Stomach (tissue), 9 donors: ENCODE measurements around the gene NAXE. TPM values are rescaled to one million over a fixed set of nuclear protein-coding genes. Genes with fewer than 3 reads are reported as not detected.
A peak's percentile ranks its signal among the peaks of the same experiment; 100 is the strongest.

ENCODE experiments used
- DNase-seq, 2 donors: peaks; one replicate each; pipeline versions ENCODE4 v3.0.0 to v3.0.0-alpha.2; 2013 to 2019
- H3K27ac ChIP-seq, 5 donors: fragments of 200-600 bp in 4 of 5; sonication (generic) in 4 of 5; one replicate each; pipeline ENCODE4 v1.5.1; 2013 to 2019; ENCODE audit warnings: mild to moderate bottlenecking in 1 of 5, moderate library complexity in 1 of 5
- H3K27me3 ChIP-seq, 3 donors: fragments of 200-600 bp; sonication (generic); one replicate each; pipeline ENCODE4 v1.5.1; 2017 to 2019; ENCODE audit warnings: mixed run types in 1 of 3
- H3K36me3 ChIP-seq, 4 donors: fragments of 200-600 bp; sonication (generic); 1 replicate in 3 of 4; 2 replicates in 1 of 4; pipeline ENCODE4 v1.5.1; 2016 to 2019
- H3K4me1 ChIP-seq, 4 donors: fragments of 200-600 bp; sonication (generic); one replicate each; pipeline ENCODE4 v1.5.1; 2016 to 2019
- H3K4me3 ChIP-seq, 4 donors: fragments of 200-600 bp; sonication (generic) in 3 of 4; one replicate each; pipeline ENCODE4 v1.5.1; 2016 to 2019; ENCODE audit warnings: mild to moderate bottlenecking in 1 of 4
- H3K9me3 ChIP-seq, 4 donors: fragments of 200-600 bp; sonication (generic); one replicate each; pipeline ENCODE4 v1.5.1; 2016 to 2019
- EP300 ChIP-seq: sonication (generic); formaldehyde crosslinking; IDR thresholded peaks from one replicate; pipeline ENCODE4 v1.6.1; 2017; ENCODE audit warnings: antibody characterized with exemption
- POLR2A ChIP-seq, 4 donors: fragments of 450-650 bp; IDR thresholded peaks; one replicate each; pipeline ENCODE4 v1.6.1; 2016; ENCODE audit warnings: antibody characterized with exemption in 4 of 4, control low read depth in 2 of 4, mild to moderate bottlenecking in 1 of 4, moderate library complexity in 1 of 4
- POLR2AphosphoS5 ChIP-seq, 3 donors: sonication (generic); formaldehyde crosslinking; IDR thresholded peaks; one replicate each; pipeline ENCODE4 v1.6.1; 2016; ENCODE audit warnings: antibody characterized with exemption in 3 of 3
- WGBS, 5 donors: extraction: QIAGEN DNeasy Blood & Tissue Kit in 3 of 5; methylation state at CpG; one replicate each; pipeline versions ENCODE4 v1.1.5 to v1.1.7; 2013 to 2018; 5-methylcytosine and 5-hydroxymethylcytosine counted together
- intact Hi-C: fragments of 100-400 bp; cut with DNase I; formaldehyde crosslinking; loops from one replicate; pipeline ENCODE4 v1.15.1; 2023; ENCODE audit warnings: low total_unique reads
- polyA plus RNA-seq, 3 donors: library from polyadenylated mRNA; stranded (reverse); fragments of 200-250 nt; gene quantifications; one replicate each; pipeline ENCODE4 v1.2.3, GENCODE V29; 2013
- total RNA-seq, 5 donors: library from RNA; depleted of rRNA; stranded (reverse); fragments of >200 nt; gene quantifications; one replicate each; pipeline versions ENCODE4 v1.1.0 to v1.2.3, GENCODE V29; 2014 to 2016
- TF ChIP-seq, protein P1 (sequence below), 7 experiments: fragments of 450-650 bp in 4 of 7; fragments of 200-600 bp in 3 of 7; sonication (generic) in 3 of 7; IDR thresholded peaks; one replicate each; pipeline ENCODE4 v1.5.1; 2016 to 2019; ENCODE audit warnings: antibody characterized with exemption in 7 of 7, control low read depth in 2 of 7, mild to moderate bottlenecking in 1 of 7
- donor health status: healthy with polysubstance abuse.
- donor health status: Bipolar disorder and iron deficiency.
- donor health status: healthy.

The NAXE gene
- total and polyA plus RNA-seq, 8 donors: 46.1 to 84.9 (median 69.9) TPM

DNA sequence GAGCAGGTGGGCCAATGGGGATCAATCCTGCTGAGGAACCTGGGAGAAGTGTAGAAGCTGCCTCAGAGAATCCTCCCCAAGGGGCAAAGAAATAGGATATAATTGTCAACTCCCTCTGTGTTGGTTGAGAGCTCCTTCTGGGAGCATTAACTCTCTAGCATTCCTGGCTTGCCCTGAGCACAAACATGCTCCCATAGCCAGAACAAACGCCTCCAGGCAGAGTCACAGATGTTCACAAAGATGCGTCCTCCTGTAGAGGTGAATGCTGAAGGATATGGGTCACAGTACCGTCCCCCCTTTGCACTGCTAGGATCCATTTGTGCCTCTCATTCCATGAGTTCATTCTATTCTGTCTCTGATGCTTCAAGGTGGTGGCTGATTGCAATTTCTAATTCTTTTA lies 40.8 kb downstream of the NAXE start:
- Histone ChIP-seq H3K36me3 (no peaks in the 10 kb centered on the region), H3K4me3 (no peak overlapping the region), H3K9me3 (no peaks in the 10 kb centered on the region), H3K27ac (no peak overlapping the region), H3K4me1 (no peaks in the 10 kb centered on the region), H3K27me3 (peaks cover 0 to 97% (median 33%) of the 10 kb centered on the region in 3 donors)
- intact Hi-C loops: no loop called here
- no peak for DNase-seq
- TF ChIP-seq POLR2AphosphoS5 (IDR thresholded peaks at IDR 0.05) (no peak), POLR2A (IDR thresholded peaks at IDR 0.05) (no peak), EP300 (no peak)
- TF ChIP-seq, protein P1, sequence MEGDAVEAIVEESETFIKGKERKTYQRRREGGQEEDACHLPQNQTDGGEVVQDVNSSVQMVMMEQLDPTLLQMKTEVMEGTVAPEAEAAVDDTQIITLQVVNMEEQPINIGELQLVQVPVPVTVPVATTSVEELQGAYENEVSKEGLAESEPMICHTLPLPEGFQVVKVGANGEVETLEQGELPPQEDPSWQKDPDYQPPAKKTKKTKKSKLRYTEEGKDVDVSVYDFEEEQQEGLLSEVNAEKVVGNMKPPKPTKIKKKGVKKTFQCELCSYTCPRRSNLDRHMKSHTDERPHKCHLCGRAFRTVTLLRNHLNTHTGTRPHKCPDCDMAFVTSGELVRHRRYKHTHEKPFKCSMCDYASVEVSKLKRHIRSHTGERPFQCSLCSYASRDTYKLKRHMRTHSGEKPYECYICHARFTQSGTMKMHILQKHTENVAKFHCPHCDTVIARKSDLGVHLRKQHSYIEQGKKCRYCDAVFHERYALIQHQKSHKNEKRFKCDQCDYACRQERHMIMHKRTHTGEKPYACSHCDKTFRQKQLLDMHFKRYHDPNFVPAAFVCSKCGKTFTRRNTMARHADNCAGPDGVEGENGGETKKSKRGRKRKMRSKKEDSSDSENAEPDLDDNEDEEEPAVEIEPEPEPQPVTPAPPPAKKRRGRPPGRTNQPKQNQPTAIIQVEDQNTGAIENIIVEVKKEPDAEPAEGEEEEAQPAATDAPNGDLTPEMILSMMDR (IDR thresholded peaks at IDR 0.05): no peak
- 54 to 67% (median 62%) methylated on average over 3 of the region's 3 CpGs for WGBS, 5 donors

DNA sequence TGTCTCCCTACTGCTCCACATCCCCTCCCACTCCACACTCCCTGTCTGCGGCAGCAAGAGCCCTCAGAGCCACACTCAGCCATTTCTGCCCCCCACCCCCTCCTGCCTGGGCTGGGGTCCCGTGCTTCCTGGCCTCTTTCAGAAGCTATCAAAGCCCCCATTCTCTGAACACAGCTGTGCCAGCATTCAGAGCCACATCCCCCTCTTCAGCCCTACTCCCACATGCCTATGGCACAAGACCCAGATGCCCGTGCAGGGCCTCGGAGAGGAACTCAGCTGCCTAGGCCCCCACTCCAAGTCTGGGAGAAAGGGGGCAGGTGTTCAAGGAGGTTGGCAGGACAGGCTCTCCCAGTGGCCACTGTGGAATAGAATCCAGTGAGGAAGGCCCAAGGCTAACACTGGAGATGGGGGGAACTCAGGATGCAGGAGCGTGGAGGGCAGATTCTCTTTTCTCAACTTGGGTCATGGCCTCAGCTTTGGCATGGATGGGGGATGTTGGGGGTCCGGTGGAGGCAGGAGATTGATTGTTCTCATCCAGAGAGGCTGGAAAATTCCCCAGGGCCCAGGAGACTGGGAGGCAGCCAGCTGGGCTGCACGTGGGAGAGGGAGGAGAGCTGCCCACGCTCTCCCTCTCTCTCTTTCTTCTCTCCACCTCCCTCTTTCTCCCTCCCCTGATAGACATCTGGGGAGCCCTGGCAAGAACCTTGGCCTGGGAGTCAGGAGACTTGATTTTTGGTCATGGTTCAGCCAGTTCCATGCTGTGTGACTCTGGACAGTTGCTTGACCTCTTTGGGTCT lies 46.8 kb downstream of the NAXE start:
- no peak overlapping the region for H3K27ac ChIP-seq
- 51 to 68% (median 60%) methylated on average over 6 to 8 of the region's 8 CpGs for WGBS, 5 donors
- DNase-seq: peak in 1 of 2 donors; percentile 48
- peaks cover 13 to 99% (median 62%) of the 10 kb centered on the region in 3 donors for H3K27me3 ChIP-seq
- no peak overlapping the region for H3K4me3 ChIP-seq
- H3K4me1 ChIP-seq: peaks cover 12 to 20% (median 16%) of the 10 kb centered on the region in 4 donors
- intact Hi-C loops: no loop called here
- H3K36me3 ChIP-seq: no peaks in the 10 kb centered on the region
- no peaks in the 10 kb centered on the region for H3K9me3 ChIP-seq
- no peak for TF ChIP-seq POLR2A (IDR thresholded peaks at IDR 0.05)
- no peak for TF ChIP-seq POLR2AphosphoS5 (IDR thresholded peaks at IDR 0.05)
- TF ChIP-seq, protein P1 (IDR thresholded peaks at IDR 0.05): no peak
- no peak for TF ChIP-seq EP300

DNA sequence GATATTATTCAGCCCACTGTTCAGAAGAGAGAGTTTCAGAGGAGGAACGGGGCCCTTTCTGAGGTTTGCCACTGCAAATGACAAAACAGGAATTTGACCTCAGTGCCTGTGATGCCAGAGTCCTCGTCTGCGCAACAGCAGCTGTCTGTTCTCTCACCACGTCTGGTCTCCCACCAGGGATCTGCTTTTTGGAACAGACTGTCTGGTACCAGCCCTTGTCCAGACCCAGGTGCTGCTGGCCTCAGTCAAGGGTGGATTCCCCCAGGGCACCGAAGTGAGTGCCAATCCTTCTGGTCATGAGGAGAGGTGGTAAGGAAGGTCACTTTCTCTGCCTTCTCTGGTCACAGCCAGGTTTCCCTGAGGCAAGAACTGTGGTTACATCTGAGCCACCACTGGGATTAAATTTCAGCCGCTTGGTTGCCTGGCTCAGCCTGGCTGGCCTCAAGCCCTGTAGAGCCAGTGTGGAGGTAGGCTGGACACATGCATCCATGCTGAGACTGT lies 48.1 kb downstream of the NAXE start:
- Histone ChIP-seq H3K27me3 (peaks cover 13 to 99% (median 73%) of the 10 kb centered on the region in 3 donors), H3K27ac (no peak overlapping the region), H3K36me3 (no peaks in the 10 kb centered on the region), H3K4me1 (peaks cover 12 to 20% (median 16%) of the 10 kb centered on the region in 4 donors), H3K4me3 (no peak overlapping the region), H3K9me3 (no peaks in the 10 kb centered on the region)
- WGBS, 5 donors: 51 to 64% (median 56%) methylated on average over 6 of the region's 6 CpGs
- intact Hi-C loops: no loop called here
- no peak for DNase-seq
- TF ChIP-seq POLR2A (IDR thresholded peaks at IDR 0.05): no peak
- no peak for TF ChIP-seq POLR2AphosphoS5 (IDR thresholded peaks at IDR 0.05)
- TF ChIP-seq, protein P1 (IDR thresholded peaks at IDR 0.05): no peak
- no peak for TF ChIP-seq EP300

DNA sequence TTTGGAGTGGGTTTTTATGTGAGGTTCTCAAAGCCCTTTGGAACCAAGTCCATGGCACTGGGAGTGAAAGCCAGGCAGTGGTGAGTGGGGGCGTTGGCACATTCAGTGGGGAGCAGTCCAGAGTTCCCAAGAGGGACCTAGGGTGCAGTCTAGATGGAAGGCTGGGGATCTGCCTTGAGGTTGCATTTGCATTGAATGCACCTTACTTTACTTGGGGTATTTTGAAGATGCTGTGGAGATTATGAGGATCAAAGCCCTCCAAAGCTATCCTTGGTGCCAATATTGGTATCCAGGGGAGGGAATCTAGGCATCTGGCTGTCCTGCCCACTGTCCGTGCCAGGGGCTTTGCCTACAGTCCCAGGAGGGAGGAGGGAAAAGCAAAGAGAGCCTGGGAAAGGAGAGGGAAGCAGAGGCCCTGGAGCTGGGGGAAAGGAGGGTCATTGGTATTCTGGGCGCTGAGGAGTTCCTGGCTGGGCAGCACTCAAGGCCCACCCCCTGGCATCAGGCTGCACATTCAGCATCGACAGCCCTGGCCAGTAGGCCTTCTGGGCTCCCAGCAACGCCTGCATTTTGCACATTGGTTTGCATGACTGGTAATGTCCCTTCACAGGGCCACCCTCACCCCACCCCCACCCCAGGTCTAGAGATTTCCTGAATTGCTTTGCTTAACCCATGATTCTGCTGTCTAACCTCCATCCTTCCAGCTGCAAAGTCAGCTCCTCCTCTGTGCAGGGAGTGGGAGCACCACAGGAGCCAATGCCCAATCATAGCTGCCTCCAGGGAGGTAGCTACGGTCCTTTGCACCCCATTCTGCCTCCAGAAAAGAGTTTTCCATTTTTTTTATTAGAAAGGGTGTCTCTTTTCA lies 49.5 kb downstream of the NAXE start:
- H3K9me3 ChIP-seq: no peaks in the 10 kb centered on the region
- no peak overlapping the region for H3K27ac ChIP-seq
- peak overlapping the region; percentile 34 to 47 (median 40) for H3K4me3 ChIP-seq
- no peaks in the 10 kb centered on the region for H3K36me3 ChIP-seq
- peaks cover 12 to 20% (median 16%) of the 10 kb centered on the region in 4 donors for H3K4me1 ChIP-seq
- no peak for DNase-seq
- intact Hi-C loops: no loop called here
- 28 to 46% (median 39%) methylated on average over 6 of the region's 6 CpGs for WGBS, 5 donors
- TF ChIP-seq, protein P1 (IDR thresholded peaks at IDR 0.05): no peak
- TF ChIP-seq POLR2A (IDR thresholded peaks at IDR 0.05) (no peak), EP300 (no peak), POLR2AphosphoS5 (IDR thresholded peaks at IDR 0.05) (no peak)
- peaks cover 13 to 99% (median 80%) of the 10 kb centered on the region in 3 donors for H3K27me3 ChIP-seq
